GM13977 (cell line): ENCODE results near the gene RASSF3.
A peak's percentile ranks its signal among the peaks of the same experiment; 100 is the strongest.

ENCODE experiments used
- DNase-seq: peaks from one replicate; pipeline ENCODE4 v3.0.0; 2012; ENCODE audit warnings: low spot score
- in situ Hi-C: fragments of 300-500 bp; cut with MboI; formaldehyde crosslinking; loops from one replicate; pipeline ENCODE4 v1.12.0; 2022; ENCODE audit warnings: low sequenced_read_pairs, low pct_unique_long_range_greater_than_20kb, mixed read lengths, inconsistent platforms; ENCODE audit not compliant: unreplicated experiment
- TF ChIP-seq, protein P1 (sequence below): IDR thresholded peaks from 2 replicates; pipeline ENCODE4 v1.5.1; 2012; ENCODE audit warnings: mild to moderate bottlenecking, control low read depth; ENCODE audit not compliant: insufficient read depth; ENCODE audit errors: extremely low read depth, missing control alignments

RASSF3 gene

GRCh38 chr12:64724201-64724745 is 114.0 kb downstream of the RASSF3 start:
- in situ Hi-C loops: no loop called here
- TF ChIP-seq, protein P1, sequence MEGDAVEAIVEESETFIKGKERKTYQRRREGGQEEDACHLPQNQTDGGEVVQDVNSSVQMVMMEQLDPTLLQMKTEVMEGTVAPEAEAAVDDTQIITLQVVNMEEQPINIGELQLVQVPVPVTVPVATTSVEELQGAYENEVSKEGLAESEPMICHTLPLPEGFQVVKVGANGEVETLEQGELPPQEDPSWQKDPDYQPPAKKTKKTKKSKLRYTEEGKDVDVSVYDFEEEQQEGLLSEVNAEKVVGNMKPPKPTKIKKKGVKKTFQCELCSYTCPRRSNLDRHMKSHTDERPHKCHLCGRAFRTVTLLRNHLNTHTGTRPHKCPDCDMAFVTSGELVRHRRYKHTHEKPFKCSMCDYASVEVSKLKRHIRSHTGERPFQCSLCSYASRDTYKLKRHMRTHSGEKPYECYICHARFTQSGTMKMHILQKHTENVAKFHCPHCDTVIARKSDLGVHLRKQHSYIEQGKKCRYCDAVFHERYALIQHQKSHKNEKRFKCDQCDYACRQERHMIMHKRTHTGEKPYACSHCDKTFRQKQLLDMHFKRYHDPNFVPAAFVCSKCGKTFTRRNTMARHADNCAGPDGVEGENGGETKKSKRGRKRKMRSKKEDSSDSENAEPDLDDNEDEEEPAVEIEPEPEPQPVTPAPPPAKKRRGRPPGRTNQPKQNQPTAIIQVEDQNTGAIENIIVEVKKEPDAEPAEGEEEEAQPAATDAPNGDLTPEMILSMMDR: no peak
- no peak for DNase-seq

DNA sequence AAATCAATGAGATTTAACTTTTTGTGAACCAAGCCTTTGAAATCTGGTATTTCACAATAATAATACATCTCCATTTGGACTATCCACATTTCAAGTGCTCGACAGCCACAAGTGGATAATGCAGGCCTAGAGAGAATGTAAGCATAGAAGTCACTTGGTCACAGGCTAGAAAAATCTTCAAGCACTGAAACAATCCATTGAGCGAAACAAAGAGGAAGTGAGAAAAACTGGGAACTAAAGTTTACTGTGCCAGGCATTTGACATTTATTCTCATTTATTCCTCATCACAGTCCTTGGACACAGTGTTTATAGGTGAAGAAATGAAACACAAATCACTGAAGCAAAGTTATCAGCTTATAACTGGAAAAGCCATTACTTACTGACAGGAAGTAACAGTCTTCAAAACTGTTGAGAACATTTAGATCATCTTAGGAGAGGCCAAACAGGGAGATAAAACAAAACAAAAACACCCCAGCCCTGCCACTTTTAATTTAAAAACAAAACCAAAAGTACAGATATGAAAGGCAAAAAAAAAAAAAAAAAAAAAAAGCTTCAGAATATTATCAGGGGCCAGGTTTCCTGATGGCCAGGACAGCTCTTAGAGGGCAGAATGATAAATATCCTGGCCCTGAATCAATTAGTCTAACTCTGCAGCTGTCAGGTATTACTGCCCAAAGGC is 119.8 kb downstream of the RASSF3 start:
- in situ Hi-C loops: no loop called here
- TF ChIP-seq, protein P1: no peak
- DNase-seq: peak; percentile 22

DNA sequence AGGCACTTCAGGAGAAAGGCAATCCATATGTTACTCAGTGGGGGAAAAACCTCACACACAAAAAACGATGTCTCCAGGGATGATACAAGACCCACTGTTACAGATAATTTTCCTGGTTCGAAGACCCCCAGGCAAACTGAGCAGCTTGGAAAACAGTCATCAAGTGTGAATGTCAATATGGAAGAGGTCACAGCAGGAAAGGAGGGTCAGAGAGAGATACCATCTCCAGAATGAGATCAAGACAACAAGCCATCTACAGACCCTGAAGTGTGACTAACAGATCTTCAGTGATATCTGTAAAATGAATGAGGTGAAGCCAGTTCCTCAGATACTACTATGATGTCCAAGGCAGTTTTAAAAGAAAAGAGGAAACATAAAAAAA is 120.3 kb downstream of the RASSF3 start:
- in situ Hi-C loops: no loop called here
- DNase-seq: no peak
- TF ChIP-seq, protein P1: no peak

GRCh38 chr12:64731683-64732082 is 121.4 kb downstream of the RASSF3 start:
- TF ChIP-seq, protein P1: no peak
- no peak for DNase-seq
- in situ Hi-C loops: no loop called here

GRCh38 chr12:64733857-64734256 is 123.6 kb downstream of the RASSF3 start:
- in situ Hi-C loops: no loop called here
- DNase-seq: no peak
- TF ChIP-seq, protein P1: no peak

- DNase-seq: no peak
- TF ChIP-seq, protein P1: no peak
- in situ Hi-C loops: no loop called here
Observed at GRCh38 chr12:64735442-64735841, 125.1 kb downstream of the RASSF3 start.
